Mesenchymal stem cell (in vitro differentiated cells and primary cell): ENCODE results near the gene RAB6D.
"Not testable (repeated sequence)": the region's sequence is repeated elsewhere in the genome, so short reads cannot be mapped to it uniquely, and the experiment has no call there.

ENCODE experiments used
- DNase-seq: peaks from one replicate; pipeline ENCODE4 v3.0.0-alpha.2; 2013
- H2AFZ ChIP-seq: one replicate; pipeline ENCODE4 v1.6.1; 2013; ENCODE audit warnings: low read depth, mild to moderate bottlenecking, control low read depth, inconsistent platforms, low read length, moderate library complexity
- H2AK5ac ChIP-seq: 2 replicates; pipeline ENCODE4 v1.6.1; 2013; ENCODE audit warnings: low read length, moderate library complexity, mild to moderate bottlenecking, inconsistent platforms; ENCODE audit not compliant: severe bottlenecking
- H2BK120ac ChIP-seq: one replicate; pipeline ENCODE4 v1.6.1; 2013; ENCODE audit warnings: low read depth, mild to moderate bottlenecking, inconsistent platforms, low read length, moderate library complexity
- H2BK12ac ChIP-seq, 2 experiments: one replicate each; pipeline ENCODE4 v1.6.1; 2013; ENCODE audit warnings: inconsistent platforms in 2 of 2, low read length in 2 of 2, mild to moderate bottlenecking in 2 of 2, moderate library complexity in 2 of 2, control low read depth in 1 of 2
- H2BK15ac ChIP-seq: one replicate; pipeline ENCODE4 v1.6.1; 2013; ENCODE audit warnings: mild to moderate bottlenecking, low read depth, inconsistent platforms; ENCODE audit not compliant: poor library complexity, severe bottlenecking
- H2BK5ac ChIP-seq: 2 replicates; pipeline ENCODE4 v1.6.1; 2013; ENCODE audit warnings: low read depth, mild to moderate bottlenecking, low read length, control low read depth, inconsistent platforms; ENCODE audit not compliant: poor library complexity, severe bottlenecking
- H3K14ac ChIP-seq, 2 experiments: one replicate each; pipeline ENCODE4 v1.6.1; 2013; ENCODE audit warnings: inconsistent platforms in 2 of 2, low read length in 2 of 2, control low read depth in 1 of 2, mild to moderate bottlenecking in 1 of 2, moderate library complexity in 1 of 2
- H3K18ac ChIP-seq, 2 experiments: one replicate each; pipeline ENCODE4 v1.6.1; 2013; ENCODE audit warnings: inconsistent platforms in 2 of 2, low read length in 2 of 2, control low read depth in 1 of 2, low read depth in 1 of 2, mild to moderate bottlenecking in 1 of 2
- H3K23ac ChIP-seq, 2 experiments: one replicate each; pipeline ENCODE4 v1.6.1; 2013; ENCODE audit warnings: inconsistent platforms in 2 of 2, low read length in 2 of 2, mild to moderate bottlenecking in 2 of 2, moderate library complexity in 2 of 2, control low read depth in 1 of 2
- H3K27ac ChIP-seq: 2 replicates; pipeline ENCODE4 v1.5.1; 2013; ENCODE audit warnings: mild to moderate bottlenecking, moderate library complexity, low read length, control low read depth, inconsistent platforms; ENCODE audit not compliant: poor library complexity, severe bottlenecking
- H3K27me3 ChIP-seq, 2 experiments: 2 replicates each; pipeline versions ENCODE4 v1.6.1 to v1.7.0; 2013; ENCODE audit warnings: low read length in 2 of 2, mild to moderate bottlenecking in 2 of 2, moderate library complexity in 2 of 2, control low read depth in 1 of 2, inconsistent platforms in 1 of 2; ENCODE audit not compliant: control insufficient read depth in 1 of 2, insufficient read depth in 1 of 2
- H3K36me3 ChIP-seq, 2 experiments: 2 replicates each; pipeline versions ENCODE4 v1.6.1 to v1.7.0; 2013; ENCODE audit warnings: low read length in 2 of 2, control low read depth in 1 of 2, inconsistent platforms in 1 of 2, low read depth in 1 of 2, mild to moderate bottlenecking in 1 of 2; ENCODE audit not compliant: insufficient read depth in 2 of 2, control insufficient read depth in 1 of 2
- H3K4ac ChIP-seq, 2 experiments: one replicate each; pipeline ENCODE4 v1.6.1; 2013; ENCODE audit warnings: inconsistent platforms in 2 of 2, low read length in 2 of 2, mild to moderate bottlenecking in 2 of 2, moderate library complexity in 2 of 2, control low read depth in 1 of 2, low read depth in 1 of 2
- H3K4me1 ChIP-seq: 2 replicates; pipeline ENCODE4 v1.6.1; 2013; ENCODE audit warnings: low read depth, low read length, control low read depth; ENCODE audit not compliant: control insufficient read depth, insufficient read depth
- H3K4me2 ChIP-seq: 2 replicates; pipeline ENCODE4 v1.6.1; 2013; ENCODE audit warnings: low read length, mild to moderate bottlenecking, inconsistent platforms; ENCODE audit not compliant: poor library complexity, severe bottlenecking
- H3K4me3 ChIP-seq, 2 experiments: 2 replicates each; pipeline versions ENCODE4 v1.5.1 to v1.7.0; 2013; ENCODE audit warnings: low read length in 2 of 2, mild to moderate bottlenecking in 2 of 2, control low read depth in 1 of 2, low read depth in 1 of 2; ENCODE audit not compliant: insufficient read depth in 1 of 2
- H3K79me1 ChIP-seq: replicated peaks from 2 replicates; pipeline ENCODE4 v1.6.1; 2013; ENCODE audit warnings: mild to moderate bottlenecking, control low read depth, low read length, inconsistent platforms; ENCODE audit not compliant: poor library complexity, severe bottlenecking
- H3K9ac ChIP-seq: 2 replicates; pipeline ENCODE4 v1.7.0; 2013; ENCODE audit warnings: mild to moderate bottlenecking, low read length, moderate library complexity
- H3K9me3 ChIP-seq: 2 replicates; pipeline ENCODE4 v1.7.0; 2013; ENCODE audit warnings: mild to moderate bottlenecking, low read length; ENCODE audit not compliant: control insufficient read depth
- H4K8ac ChIP-seq: one replicate; pipeline ENCODE4 v1.6.1; 2013; ENCODE audit warnings: inconsistent platforms, mild to moderate bottlenecking, low read length, moderate library complexity
- H4K91ac ChIP-seq: one replicate; pipeline ENCODE4 v1.6.1; 2013; ENCODE audit warnings: mild to moderate bottlenecking, low read length, inconsistent platforms
- WGBS: methylation state at CpG from one replicate; pipeline ENCODE4 v1.1.7; 2013; ENCODE audit warnings: mixed read lengths; 5-methylcytosine and 5-hydroxymethylcytosine counted together

RAB6D gene

GRCh38 chr2:131367352-131367751 is 3.4 kb upstream of the RAB6D start:
- H4K8ac ChIP-seq = no peak overlapping the region
- no peak overlapping the region for H2BK15ac ChIP-seq
- no peaks in the 10 kb centered on the region for H3K9me3 ChIP-seq
- no peak overlapping the region for H3K18ac ChIP-seq
- no peak overlapping the region for H2BK5ac ChIP-seq
- no peak overlapping the region for H2BK120ac ChIP-seq
- no peak overlapping the region for H3K4me3 ChIP-seq
- H3K36me3 ChIP-seq = no peaks in the 10 kb centered on the region
- H3K4me1 ChIP-seq = no peaks in the 10 kb centered on the region
- DNase-seq = no peak
- H3K4me2 ChIP-seq = no peak overlapping the region
- H3K79me1 ChIP-seq = no peaks in the 10 kb centered on the region
- no peak overlapping the region for H4K91ac ChIP-seq
- no peak overlapping the region for H2AK5ac ChIP-seq
- no peak overlapping the region for H2AFZ ChIP-seq
- H3K27ac ChIP-seq = no peak overlapping the region
- peaks cover 9 to 10% of the 10 kb centered on the region in 2 experiments for H3K27me3 ChIP-seq
- no peak overlapping the region for H2BK12ac ChIP-seq
- H3K4ac ChIP-seq = no peak overlapping the region
- no peak overlapping the region for H3K9ac ChIP-seq
- no peak overlapping the region for H3K14ac ChIP-seq
- no peak overlapping the region for H3K23ac ChIP-seq
- WGBS = 92% methylated on average over 7 of the region's 7 CpGs

- no peaks in the 10 kb centered on the region for H3K4me1 ChIP-seq
- H3K4ac ChIP-seq = no peak overlapping the region
- no peak overlapping the region for H3K23ac ChIP-seq
- H3K9ac ChIP-seq = no peak overlapping the region
- no peak overlapping the region for H2BK5ac ChIP-seq
- no peaks in the 10 kb centered on the region for H3K36me3 ChIP-seq
- H3K9me3 ChIP-seq = no peaks in the 10 kb centered on the region
- H2AFZ ChIP-seq = no peak overlapping the region
- H3K27ac ChIP-seq = no peak overlapping the region
- H2BK15ac ChIP-seq = no peak overlapping the region
- no peak overlapping the region for H2AK5ac ChIP-seq
- no peak overlapping the region for H3K4me3 ChIP-seq
- H4K8ac ChIP-seq = no peak overlapping the region
- DNase-seq = no peak
- H3K4me2 ChIP-seq = no peak overlapping the region
- no peak overlapping the region for H3K18ac ChIP-seq
- H3K27me3 ChIP-seq = peaks cover 10 to 11% of the 10 kb centered on the region in 2 experiments
- no peaks in the 10 kb centered on the region for H3K79me1 ChIP-seq
- no peak overlapping the region for H4K91ac ChIP-seq
- no peak overlapping the region for H3K14ac ChIP-seq
- WGBS = 74% methylated on average over 6 of the region's 6 CpGs
- H2BK120ac ChIP-seq = no peak overlapping the region
- H2BK12ac ChIP-seq = no peak overlapping the region
Observed at GRCh38 chr2:131366643-131367042, 2.7 kb upstream of the RAB6D start.

- Histone ChIP-seq H3K23ac (no peak overlapping the region), H3K9me3 (no peaks in the 10 kb centered on the region), H3K27ac (no peak overlapping the region), H2BK15ac (no peak overlapping the region), H2BK120ac (no peak overlapping the region), H3K36me3 (no peaks in the 10 kb centered on the region), H3K79me1 (no peaks in the 10 kb centered on the region), H4K91ac (no peak overlapping the region), H3K18ac (no peak overlapping the region), H2AFZ (no peak overlapping the region), H2BK5ac (no peak overlapping the region), H3K4me1 (no peaks in the 10 kb centered on the region), H2AK5ac (no peak overlapping the region), H3K27me3 (peaks cover 10 to 11% of the 10 kb centered on the region in 2 experiments), H3K4ac (no peak overlapping the region), H4K8ac (no peak overlapping the region), H2BK12ac (no peak overlapping the region), H3K9ac (no peak overlapping the region), H3K4me2 (no peak overlapping the region), H3K14ac (no peak overlapping the region), H3K4me3 (no peak overlapping the region)
- DNase-seq = no peak
- over 99% methylated on average over 4 of the region's 6 CpGs for WGBS
Observed at GRCh38 chr2:131365452-131365851, 1.5 kb upstream of the RAB6D start.

- peak; percentile 8 for DNase-seq
- not testable (repeated sequence) for H3K14ac ChIP-seq
Observed at GRCh38 chr2:131363213-131363612, 755 bp downstream of the RAB6D start.

More at GRCh38 chr2:131363213-131363612, 755 bp downstream of the RAB6D start:
- not testable (repeated sequence) for H3K36me3 ChIP-seq, H3K4me1 ChIP-seq, H2AFZ ChIP-seq, H3K79me1 ChIP-seq, H2BK15ac ChIP-seq, H3K18ac ChIP-seq, H3K9ac ChIP-seq, H3K4ac ChIP-seq, H3K4me3 ChIP-seq, H2BK12ac ChIP-seq, H2BK5ac ChIP-seq, H4K8ac ChIP-seq, H3K4me2 ChIP-seq, H2BK120ac ChIP-seq, H3K23ac ChIP-seq, H2AK5ac ChIP-seq, H3K9me3 ChIP-seq, H3K27ac ChIP-seq, H4K91ac ChIP-seq
- peaks cover 10 to 11% of the 10 kb centered on the region in 2 experiments for H3K27me3 ChIP-seq
- 0% methylated on average over 1 of the region's 12 CpGs for WGBS
